Parathyroid adenoma (tissue), 2 donors: ENCODE data around the gene DPF3.

ENCODE experiments used
- H2AFZ ChIP-seq: fragments of 300-600 bp; sonication (generic); one replicate; pipeline ENCODE4 v1.7.0; 2017; ENCODE audit warnings: antibody characterized with exemption, mild to moderate bottlenecking
- H3K27ac ChIP-seq: fragments of 300-600 bp; sonication (generic); one replicate; pipeline ENCODE4 v1.7.0; 2017
- H3K27me3 ChIP-seq: fragments of 300-600 bp; sonication (generic); one replicate; pipeline ENCODE4 v1.7.0; 2017; ENCODE audit warnings: low read length; ENCODE audit not compliant: control insufficient read depth, insufficient read depth
- H3K36me3 ChIP-seq: fragments of 300-600 bp; sonication (generic); one replicate; pipeline ENCODE4 v1.7.0; 2017; ENCODE audit warnings: low read length; ENCODE audit not compliant: control insufficient read depth, insufficient read depth
- H3K4me1 ChIP-seq: fragments of 300-600 bp; sonication (generic); one replicate; pipeline ENCODE4 v1.7.0; 2017; ENCODE audit warnings: control low read depth
- H3K4me2 ChIP-seq: fragments of 300-600 bp; sonication (generic); one replicate; pipeline ENCODE4 v1.7.0; 2017; ENCODE audit warnings: low read length
- H3K4me3 ChIP-seq: fragments of 300-600 bp; sonication (generic); one replicate; pipeline ENCODE4 v1.7.0; 2017; ENCODE audit warnings: low read depth, low read length
- H3K79me2 ChIP-seq: fragments of 300-600 bp; sonication (generic); one replicate; pipeline ENCODE4 v1.7.0; 2017; ENCODE audit warnings: control low read depth
- H3K9ac ChIP-seq: fragments of 300-600 bp; sonication (generic); one replicate; pipeline ENCODE4 v1.7.0; 2017; ENCODE audit warnings: mild to moderate bottlenecking
- H3K9me3 ChIP-seq: fragments of 300-600 bp; sonication (generic); one replicate; pipeline ENCODE4 v1.7.0; 2017; ENCODE audit warnings: low read length; ENCODE audit not compliant: control insufficient read depth
- TF ChIP-seq, protein P1 (sequence below): fragments of 300-600 bp; sonication (generic); IDR thresholded peaks from one replicate; pipeline ENCODE4 v1.7.0; 2017; ENCODE audit warnings: antibody characterized with exemption, mild to moderate bottlenecking
- donor health status: primary hyperparathyroidism.

DPF3 gene

DNA sequence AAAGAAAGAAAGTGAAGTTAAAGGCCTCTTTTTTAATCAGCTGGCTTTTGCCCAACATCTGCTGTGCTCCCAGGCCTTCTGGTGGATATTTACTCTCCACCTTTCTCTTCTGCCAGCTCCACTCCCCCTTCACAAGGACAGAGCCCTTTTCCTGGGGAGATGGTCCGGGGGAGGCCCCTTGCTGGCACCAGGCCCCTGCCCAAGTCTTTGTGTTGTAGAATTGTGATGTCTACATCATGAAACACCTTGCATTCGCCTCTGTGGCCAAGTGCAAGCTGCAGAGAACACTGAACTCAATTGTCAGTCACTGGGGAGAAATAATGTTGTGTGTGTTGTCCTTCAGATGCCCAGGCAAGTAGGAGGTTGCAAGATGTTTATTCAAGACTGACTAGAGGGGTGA, 150.3 kb downstream of the DPF3 start:
- TF ChIP-seq, protein P1, sequence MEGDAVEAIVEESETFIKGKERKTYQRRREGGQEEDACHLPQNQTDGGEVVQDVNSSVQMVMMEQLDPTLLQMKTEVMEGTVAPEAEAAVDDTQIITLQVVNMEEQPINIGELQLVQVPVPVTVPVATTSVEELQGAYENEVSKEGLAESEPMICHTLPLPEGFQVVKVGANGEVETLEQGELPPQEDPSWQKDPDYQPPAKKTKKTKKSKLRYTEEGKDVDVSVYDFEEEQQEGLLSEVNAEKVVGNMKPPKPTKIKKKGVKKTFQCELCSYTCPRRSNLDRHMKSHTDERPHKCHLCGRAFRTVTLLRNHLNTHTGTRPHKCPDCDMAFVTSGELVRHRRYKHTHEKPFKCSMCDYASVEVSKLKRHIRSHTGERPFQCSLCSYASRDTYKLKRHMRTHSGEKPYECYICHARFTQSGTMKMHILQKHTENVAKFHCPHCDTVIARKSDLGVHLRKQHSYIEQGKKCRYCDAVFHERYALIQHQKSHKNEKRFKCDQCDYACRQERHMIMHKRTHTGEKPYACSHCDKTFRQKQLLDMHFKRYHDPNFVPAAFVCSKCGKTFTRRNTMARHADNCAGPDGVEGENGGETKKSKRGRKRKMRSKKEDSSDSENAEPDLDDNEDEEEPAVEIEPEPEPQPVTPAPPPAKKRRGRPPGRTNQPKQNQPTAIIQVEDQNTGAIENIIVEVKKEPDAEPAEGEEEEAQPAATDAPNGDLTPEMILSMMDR: no peak
- Histone ChIP-seq H3K27ac (no peak overlapping the region), H3K4me2 (no peak overlapping the region)

DNA sequence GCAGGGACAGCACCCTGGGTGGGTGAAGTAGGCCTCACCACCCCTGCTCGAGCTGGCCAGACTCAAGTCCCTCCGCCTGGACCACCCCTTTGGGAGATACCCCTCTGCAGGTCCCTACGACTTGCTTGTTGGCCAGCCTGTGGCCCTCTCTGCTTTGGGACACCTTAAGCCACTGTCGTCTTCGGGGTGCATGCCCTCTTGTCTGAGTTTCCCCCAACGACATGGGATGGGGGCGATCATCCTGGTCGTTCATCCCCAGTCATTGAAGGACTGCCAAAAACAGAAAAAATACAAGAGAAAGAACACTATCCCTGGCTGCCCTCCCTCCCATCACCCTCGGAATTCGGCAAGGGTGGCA, 151.1 kb downstream of the DPF3 start:
- H3K27ac ChIP-seq: no peak overlapping the region
- no peaks in the 10 kb centered on the region for H3K4me1 ChIP-seq

More for the DNA sequence above, 150.3 kb downstream of the DPF3 start:
- Histone ChIP-seq H3K4me1 (no peaks in the 10 kb centered on the region), H3K27me3 (no peaks in the 10 kb centered on the region), H2AFZ (no peak overlapping the region), H3K9ac (no peak overlapping the region), H3K9me3 (no peaks in the 10 kb centered on the region), H3K79me2 (no peaks in the 10 kb centered on the region), H3K4me3 (no peak overlapping the region), H3K36me3 (no peaks in the 10 kb centered on the region)

DNA sequence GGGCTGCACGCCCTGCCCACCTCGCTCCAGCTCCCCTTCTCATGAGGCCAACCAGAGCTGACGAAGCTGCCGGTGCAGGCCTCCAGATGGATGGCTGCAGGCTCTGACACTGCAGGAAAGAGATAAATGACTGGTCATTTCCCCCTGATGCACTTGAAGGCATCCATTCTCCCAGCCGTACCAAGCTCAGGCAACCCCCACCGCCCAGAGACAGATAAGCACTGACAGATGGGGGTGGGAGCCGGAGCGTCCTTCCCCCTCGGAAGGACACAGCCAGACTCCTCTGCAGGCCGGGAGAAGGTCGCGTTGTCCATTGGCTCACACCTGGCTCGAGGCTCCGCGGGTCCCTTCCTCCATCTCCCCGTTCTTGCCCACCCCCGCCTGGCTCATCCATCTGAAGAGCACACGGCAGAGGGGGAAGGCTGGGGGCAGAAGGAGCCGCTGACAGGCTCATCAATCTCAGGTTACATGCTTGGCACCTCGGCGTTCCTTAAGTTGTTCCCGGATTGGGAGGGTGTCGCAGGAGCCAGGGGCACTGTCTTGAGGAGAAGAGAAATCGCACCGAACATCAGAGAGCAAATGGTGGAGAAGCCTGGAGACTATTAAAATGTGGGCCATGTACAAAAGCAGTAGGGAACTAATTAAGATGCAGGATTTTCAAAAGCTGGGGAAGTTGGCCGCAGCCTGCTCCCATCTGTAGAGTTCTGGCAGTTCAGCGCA, 151.6 kb downstream of the DPF3 start:
- Histone ChIP-seq H3K4me3 (no peak overlapping the region), H3K36me3 (no peaks in the 10 kb centered on the region), H3K27me3 (no peaks in the 10 kb centered on the region), H2AFZ (no peak overlapping the region), H3K79me2 (no peaks in the 10 kb centered on the region), H3K27ac (no peak overlapping the region), H3K9ac (no peak overlapping the region), H3K4me1 (no peaks in the 10 kb centered on the region), H3K4me2 (no peak overlapping the region), H3K9me3 (no peaks in the 10 kb centered on the region)
- TF ChIP-seq, protein P1: no peak

More for the DNA sequence above, 151.1 kb downstream of the DPF3 start:
- H3K36me3 ChIP-seq: no peaks in the 10 kb centered on the region
- no peak overlapping the region for H3K4me2 ChIP-seq
- no peak overlapping the region for H2AFZ ChIP-seq
- no peaks in the 10 kb centered on the region for H3K9me3 ChIP-seq
- H3K9ac ChIP-seq: no peak overlapping the region
- H3K27me3 ChIP-seq: no peaks in the 10 kb centered on the region
- no peak overlapping the region for H3K4me3 ChIP-seq
- H3K79me2 ChIP-seq: no peaks in the 10 kb centered on the region
- TF ChIP-seq, protein P1: no peak

DNA sequence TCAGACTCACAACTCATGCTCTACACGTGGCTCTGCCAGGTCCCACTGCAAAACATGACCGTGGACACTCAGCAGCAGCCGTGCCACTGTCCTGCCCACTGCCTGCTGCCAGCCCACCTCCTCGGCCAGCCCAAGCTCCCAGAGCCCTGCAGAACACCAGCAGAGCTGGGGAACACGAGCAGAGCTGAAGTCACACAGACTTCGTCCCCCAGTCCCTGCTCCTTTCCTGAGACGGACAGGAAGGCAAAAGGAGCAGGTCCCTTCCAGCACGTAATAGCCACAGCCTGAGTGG, 152.1 kb downstream of the DPF3 start:
- no peak overlapping the region for H2AFZ ChIP-seq
- H3K9me3 ChIP-seq: no peaks in the 10 kb centered on the region
- H3K9ac ChIP-seq: no peak overlapping the region
- no peak overlapping the region for H3K4me3 ChIP-seq
- no peaks in the 10 kb centered on the region for H3K27me3 ChIP-seq
- no peaks in the 10 kb centered on the region for H3K79me2 ChIP-seq
- TF ChIP-seq, protein P1: no peak
- no peaks in the 10 kb centered on the region for H3K36me3 ChIP-seq
- no peaks in the 10 kb centered on the region for H3K4me1 ChIP-seq
- no peak overlapping the region for H3K4me2 ChIP-seq
- no peak overlapping the region for H3K27ac ChIP-seq
